Suprapubic skin (tissue), 3 donors: ENCODE measurements around the gene FRAT2.

ENCODE experiments used
- POLR2A ChIP-seq, 2 donors: fragments of 450-650 bp; IDR thresholded peaks; one replicate each; pipeline ENCODE4 v1.6.1; 2017; ENCODE audit warnings: antibody characterized with exemption in 2 of 2, mild to moderate bottlenecking in 2 of 2, moderate library complexity in 2 of 2
- TF ChIP-seq, protein P1 (sequence below), 2 donors: fragments of 200-600 bp in 1 of 2; fragments of 450-650 bp in 1 of 2; sonication (generic) in 1 of 2; IDR thresholded peaks; one replicate each; pipeline ENCODE4 v1.5.1; 2016 to 2019; ENCODE audit warnings: antibody characterized with exemption in 2 of 2, mild to moderate bottlenecking in 1 of 2, moderate library complexity in 1 of 2

DNA sequence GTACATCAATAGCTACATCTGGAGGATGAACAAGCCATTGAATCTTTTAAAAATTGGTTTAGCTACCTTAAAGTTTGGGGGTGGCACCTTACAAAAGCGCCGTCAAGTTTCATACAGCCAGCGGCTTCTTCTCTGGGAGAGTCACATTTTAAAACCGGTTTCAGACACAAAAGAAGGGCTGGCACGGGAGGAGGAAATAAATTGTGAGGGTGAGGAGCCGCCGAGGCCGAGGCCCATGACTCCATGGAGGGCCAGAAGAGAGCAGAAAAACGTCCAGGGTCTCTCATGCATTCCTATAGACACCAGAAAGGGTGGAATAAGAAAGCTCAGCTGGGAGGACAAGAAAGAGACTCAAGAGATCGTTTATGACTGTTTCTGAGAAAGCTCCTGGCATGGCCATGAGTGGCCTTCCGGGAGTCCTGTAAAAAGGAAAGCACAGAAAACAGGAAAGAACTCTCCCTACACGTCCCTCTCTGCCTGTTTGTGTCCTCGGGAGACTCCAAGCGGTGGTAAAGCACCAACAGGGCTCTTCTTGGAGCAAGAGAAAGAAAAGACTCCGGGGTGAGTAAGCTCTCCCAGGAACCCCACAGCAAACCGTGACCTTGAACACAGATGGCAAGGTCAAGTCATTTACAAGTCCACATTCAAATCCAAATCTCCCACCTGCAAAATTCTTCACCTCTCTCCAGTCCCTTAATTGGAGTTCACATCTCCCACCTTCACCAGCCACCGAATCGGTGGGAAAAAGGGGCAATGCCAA lies 1.8 kb downstream of the FRAT2 start:
- TF ChIP-seq, protein P1, sequence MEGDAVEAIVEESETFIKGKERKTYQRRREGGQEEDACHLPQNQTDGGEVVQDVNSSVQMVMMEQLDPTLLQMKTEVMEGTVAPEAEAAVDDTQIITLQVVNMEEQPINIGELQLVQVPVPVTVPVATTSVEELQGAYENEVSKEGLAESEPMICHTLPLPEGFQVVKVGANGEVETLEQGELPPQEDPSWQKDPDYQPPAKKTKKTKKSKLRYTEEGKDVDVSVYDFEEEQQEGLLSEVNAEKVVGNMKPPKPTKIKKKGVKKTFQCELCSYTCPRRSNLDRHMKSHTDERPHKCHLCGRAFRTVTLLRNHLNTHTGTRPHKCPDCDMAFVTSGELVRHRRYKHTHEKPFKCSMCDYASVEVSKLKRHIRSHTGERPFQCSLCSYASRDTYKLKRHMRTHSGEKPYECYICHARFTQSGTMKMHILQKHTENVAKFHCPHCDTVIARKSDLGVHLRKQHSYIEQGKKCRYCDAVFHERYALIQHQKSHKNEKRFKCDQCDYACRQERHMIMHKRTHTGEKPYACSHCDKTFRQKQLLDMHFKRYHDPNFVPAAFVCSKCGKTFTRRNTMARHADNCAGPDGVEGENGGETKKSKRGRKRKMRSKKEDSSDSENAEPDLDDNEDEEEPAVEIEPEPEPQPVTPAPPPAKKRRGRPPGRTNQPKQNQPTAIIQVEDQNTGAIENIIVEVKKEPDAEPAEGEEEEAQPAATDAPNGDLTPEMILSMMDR (IDR thresholded peaks at IDR 0.05): peak in 1 of 2 donors; percentile 9
- TF ChIP-seq POLR2A (IDR thresholded peaks at IDR 0.05): no peak
